Stimulated activated CD8-positive, alpha-beta memory T cell treated with anti-CD3 and anti-CD28 coated beads, Interleukin-15, amount 100 ng/mL, for 24 hours (primary cell): ENCODE results near the gene PDGFRB.

Experiments used
- DNase-seq: peaks from one replicate; pipeline ENCODE4 v3.0.0-alpha.2; 2020; ENCODE audit warnings: low read depth

The PDGFRB gene

GRCh38 chr5:150144246-150144801, 11.3 kb downstream of the PDGFRB start:
- no peak for DNase-seq

GRCh38 chr5:150143350-150144245, 12.0 kb downstream of the PDGFRB start:
- no peak for DNase-seq

GRCh38 chr5:150142959-150143349, 12.7 kb downstream of the PDGFRB start:
- no peak for DNase-seq

- no peak for DNase-seq
Observed at GRCh38 chr5:150142185-150142958, 13.3 kb downstream of the PDGFRB start.

GRCh38 chr5:150141544-150142184, 14.0 kb downstream of the PDGFRB start:
- no peak for DNase-seq

- no peak for DNase-seq
Observed at GRCh38 chr5:150140830-150141229, 14.8 kb downstream of the PDGFRB start.

GRCh38 chr5:150139334-150139733, 16.3 kb downstream of the PDGFRB start:
- DNase-seq, result no peak

GRCh38 chr5:150138551-150139265, 16.9 kb downstream of the PDGFRB start:
- DNase-seq, result no peak

- no peak for DNase-seq
Observed at GRCh38 chr5:150137997-150138396, 17.6 kb downstream of the PDGFRB start.

- DNase-seq, result no peak
Observed at GRCh38 chr5:150137168-150137957, 18.3 kb downstream of the PDGFRB start.

- no peak for DNase-seq
Observed at GRCh38 chr5:150136305-150137167, 19.1 kb downstream of the PDGFRB start.

- no peak for DNase-seq
Observed at GRCh38 chr5:150135557-150136304, 19.9 kb downstream of the PDGFRB start.

- no peak for DNase-seq
Observed at GRCh38 chr5:150134198-150134588, 21.5 kb downstream of the PDGFRB start.

GRCh38 chr5:150133581-150134197, 22.0 kb downstream of the PDGFRB start:
- DNase-seq, result no peak

- no peak for DNase-seq
Observed at GRCh38 chr5:150132740-150133139, 22.9 kb downstream of the PDGFRB start.

- DNase-seq, result no peak
Observed at GRCh38 chr5:150131978-150132694, 23.5 kb downstream of the PDGFRB start.

GRCh38 chr5:150131461-150131860, 24.2 kb downstream of the PDGFRB start:
- no peak for DNase-seq

- DNase-seq, result no peak
Observed at GRCh38 chr5:150130493-150130922, 25.1 kb downstream of the PDGFRB start.
